Epithelial cell of esophagus (primary cell): ENCODE data around the gene VPS35L.

Experiments used
- DNase-seq: peaks from one replicate; pipeline ENCODE4 v3.0.0; 2010; ENCODE audit warnings: low read depth
- H3K4me3 ChIP-seq: 2 replicates; pipeline ENCODE4 v1.5.1; 2011; ENCODE audit warnings: mild to moderate bottlenecking, low read length, control low read depth
- TF ChIP-seq, protein P1 (sequence below): IDR thresholded peaks from 2 replicates; pipeline ENCODE4 v1.5.1; 2011; ENCODE audit warnings: low read depth, mild to moderate bottlenecking, low read length, control low read depth, inconsistent platforms; ENCODE audit not compliant: insufficient read depth; ENCODE audit errors: missing control alignments

Gene VPS35L

DNA sequence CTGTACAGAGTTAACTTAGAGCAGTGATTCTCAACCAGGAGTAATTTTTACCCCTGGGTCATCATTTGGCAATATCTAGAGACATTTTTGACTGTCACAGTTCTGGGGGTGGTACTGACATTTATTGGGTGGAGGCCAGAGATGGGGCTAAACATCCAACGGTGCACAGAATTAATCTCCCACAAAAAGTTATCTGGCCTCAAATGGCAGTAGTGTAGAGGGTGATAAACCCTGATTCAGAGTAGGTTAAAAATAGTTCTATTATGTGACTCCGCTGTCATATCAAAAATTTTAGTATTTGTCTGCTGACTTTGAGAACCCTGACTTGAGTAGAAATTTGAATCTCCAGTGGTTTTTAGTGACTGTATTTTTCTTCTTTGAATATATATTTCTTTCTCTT is 19.1 kb downstream of the VPS35L start:
- DNase-seq: no peak
- TF ChIP-seq, protein P1, sequence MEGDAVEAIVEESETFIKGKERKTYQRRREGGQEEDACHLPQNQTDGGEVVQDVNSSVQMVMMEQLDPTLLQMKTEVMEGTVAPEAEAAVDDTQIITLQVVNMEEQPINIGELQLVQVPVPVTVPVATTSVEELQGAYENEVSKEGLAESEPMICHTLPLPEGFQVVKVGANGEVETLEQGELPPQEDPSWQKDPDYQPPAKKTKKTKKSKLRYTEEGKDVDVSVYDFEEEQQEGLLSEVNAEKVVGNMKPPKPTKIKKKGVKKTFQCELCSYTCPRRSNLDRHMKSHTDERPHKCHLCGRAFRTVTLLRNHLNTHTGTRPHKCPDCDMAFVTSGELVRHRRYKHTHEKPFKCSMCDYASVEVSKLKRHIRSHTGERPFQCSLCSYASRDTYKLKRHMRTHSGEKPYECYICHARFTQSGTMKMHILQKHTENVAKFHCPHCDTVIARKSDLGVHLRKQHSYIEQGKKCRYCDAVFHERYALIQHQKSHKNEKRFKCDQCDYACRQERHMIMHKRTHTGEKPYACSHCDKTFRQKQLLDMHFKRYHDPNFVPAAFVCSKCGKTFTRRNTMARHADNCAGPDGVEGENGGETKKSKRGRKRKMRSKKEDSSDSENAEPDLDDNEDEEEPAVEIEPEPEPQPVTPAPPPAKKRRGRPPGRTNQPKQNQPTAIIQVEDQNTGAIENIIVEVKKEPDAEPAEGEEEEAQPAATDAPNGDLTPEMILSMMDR: no peak
- no peak overlapping the region for H3K4me3 ChIP-seq

DNA sequence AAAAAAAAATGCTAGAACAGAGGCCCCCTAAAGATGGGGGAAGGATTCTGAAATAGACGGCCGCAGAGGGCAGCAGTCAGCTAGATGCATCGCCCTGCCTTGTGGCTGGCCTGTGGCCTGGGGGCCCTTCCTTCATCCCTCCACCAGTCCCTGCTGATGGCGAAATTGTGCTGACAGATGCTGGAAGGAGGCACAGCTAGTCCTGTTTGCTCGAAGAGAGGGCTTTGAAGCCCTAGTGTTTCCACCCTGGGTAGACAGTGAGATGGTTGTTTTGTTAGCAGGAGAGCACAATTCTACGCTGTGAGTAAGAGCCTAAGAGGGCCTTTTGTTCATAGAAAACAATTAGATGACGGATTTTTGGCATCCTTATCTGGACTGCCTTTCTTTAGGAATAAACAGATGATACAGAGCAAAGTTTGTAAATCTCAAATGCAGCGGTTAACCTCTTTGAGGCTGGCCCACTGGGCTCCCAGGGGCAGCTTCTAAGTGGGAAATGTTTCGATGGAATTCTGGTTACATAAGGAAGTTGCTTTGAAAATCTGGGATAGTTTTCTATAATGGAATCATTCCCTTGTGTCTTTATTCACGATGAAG is 23.0 kb downstream of the VPS35L start:
- TF ChIP-seq, protein P1: no peak
- H3K4me3 ChIP-seq: no peak overlapping the region
- DNase-seq: no peak

DNA sequence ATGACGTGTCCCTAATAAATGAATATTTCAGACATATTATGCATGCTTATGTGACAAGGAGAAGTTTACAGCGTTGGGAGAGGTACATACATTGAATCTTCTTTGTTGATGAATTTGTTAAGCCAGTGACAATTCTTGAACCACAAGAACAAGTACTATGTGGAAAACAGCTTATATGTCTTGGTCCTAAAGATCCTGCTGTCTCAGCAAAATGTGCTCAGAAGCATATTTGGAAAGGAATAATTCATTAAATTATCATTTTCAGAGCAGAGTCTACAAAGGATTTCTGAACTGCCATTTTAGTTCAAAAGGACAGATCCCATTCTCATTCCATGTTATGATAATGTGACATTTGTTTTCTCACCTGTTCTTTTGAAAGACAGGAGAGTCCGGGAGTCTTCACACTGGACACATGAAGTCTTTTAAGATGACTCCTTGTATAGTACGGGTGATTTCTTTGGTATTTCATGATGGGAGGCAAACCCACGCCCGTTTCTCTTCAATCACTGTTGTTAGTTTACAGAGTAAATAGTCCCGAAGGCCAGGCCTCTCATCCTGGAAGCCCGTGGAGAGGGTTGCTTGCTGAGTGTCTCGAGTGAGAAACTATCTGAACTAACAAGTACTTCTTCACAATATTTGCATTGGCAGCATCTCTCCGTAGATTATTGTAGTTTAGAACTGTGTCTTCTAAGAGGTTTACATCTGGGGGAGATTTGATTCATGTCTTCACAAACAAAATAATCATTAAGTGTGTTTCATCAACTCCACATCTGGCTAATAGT is 26.7 kb downstream of the VPS35L start:
- no peak for DNase-seq

DNA sequence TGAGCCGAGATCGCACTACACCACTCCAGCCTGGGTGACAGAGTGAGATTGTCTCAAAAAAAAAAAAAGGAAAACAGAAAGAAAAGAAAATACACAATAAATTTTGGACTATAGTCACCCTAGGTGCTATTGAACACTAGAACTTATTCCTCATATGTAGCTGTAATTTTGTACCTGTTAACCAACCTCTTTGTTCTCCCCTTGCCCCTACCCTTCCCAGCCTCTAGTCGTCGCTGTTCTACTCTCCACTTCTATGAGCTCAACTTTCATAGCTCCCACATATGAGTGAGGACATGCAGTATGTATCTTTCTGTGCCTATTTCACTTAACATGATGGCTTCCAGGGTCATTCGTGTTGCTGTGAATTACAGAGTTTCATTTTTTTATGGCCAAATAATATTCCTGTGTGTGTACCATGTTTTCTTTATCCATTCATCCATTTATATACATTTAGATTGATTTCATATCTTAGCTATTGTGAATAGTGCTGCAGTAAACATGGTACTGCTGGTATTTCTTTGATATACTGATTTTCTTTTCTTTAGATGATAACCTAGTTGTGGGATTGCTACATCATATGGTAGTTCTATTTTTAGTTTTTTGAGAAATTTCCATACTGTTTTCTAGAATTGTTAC is 28.3 kb downstream of the VPS35L start:
- H3K4me3 ChIP-seq: no peak overlapping the region
- TF ChIP-seq, protein P1: peak; percentile 99
- peak; percentile 71 for DNase-seq

More for the DNA sequence above, 26.7 kb downstream of the VPS35L start:
- TF ChIP-seq, protein P1: no peak
- no peak overlapping the region for H3K4me3 ChIP-seq

DNA sequence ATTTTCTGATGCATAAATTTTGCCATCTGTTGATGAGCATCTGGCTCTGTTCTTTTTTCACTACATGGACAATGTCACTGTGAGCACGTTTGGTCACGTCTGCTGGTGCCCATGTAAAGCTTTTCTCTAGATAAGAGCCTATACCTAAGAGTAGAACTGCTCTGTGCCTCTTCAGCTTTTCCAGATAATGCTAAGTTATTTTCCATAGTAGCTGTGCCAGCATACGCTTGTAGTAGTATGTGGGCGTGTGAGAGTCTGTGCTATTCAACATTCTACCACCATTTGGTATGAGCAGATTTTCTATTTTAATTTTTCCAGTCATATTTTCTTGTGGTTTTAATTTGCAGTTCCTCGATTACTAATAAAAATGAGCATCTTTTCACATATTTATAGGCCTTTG is 33.2 kb downstream of the VPS35L start:
- no peak for DNase-seq
- TF ChIP-seq, protein P1: no peak
- H3K4me3 ChIP-seq: no peak overlapping the region

DNA sequence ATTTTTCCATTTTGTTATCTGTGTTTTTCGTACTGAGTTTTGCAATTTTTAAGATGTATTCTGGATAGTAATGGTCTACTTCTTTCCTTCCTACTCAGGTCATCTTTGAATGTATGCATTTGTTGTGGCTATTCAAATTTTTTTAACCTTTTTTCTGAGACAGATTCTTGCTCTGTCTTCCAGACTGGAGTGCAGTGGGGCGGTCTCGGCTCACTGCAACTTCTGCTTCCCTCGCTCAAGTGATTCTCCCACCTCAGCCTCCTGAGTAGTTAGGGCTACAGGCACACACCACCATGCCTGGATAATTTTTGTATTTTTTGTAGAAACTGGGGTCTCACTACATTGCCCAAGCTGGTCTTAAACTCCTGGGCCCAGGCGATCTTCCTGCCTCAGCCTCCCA is 33.6 kb downstream of the VPS35L start:
- TF ChIP-seq, protein P1: no peak
- no peak for DNase-seq
- no peak overlapping the region for H3K4me3 ChIP-seq
